SK-N-SH treated with all-trans-retinoic acid at 6 μM for 48 hours (cell line): ENCODE data around the gene CAST.

Source experiments
- ARNTL ChIP-seq: fragments of 450-650 bp; formaldehyde crosslinking; IDR thresholded peaks from 2 replicates; pipeline ENCODE4 v1.5.0; 2020; ENCODE audit warnings: low read depth, mild to moderate bottlenecking, moderate library complexity, borderline replicate concordance
- CSRNP3 ChIP-seq: fragments of 250-450 bp; sonication (Bioruptor Pico); IDR thresholded peaks from 2 replicates; pipeline ENCODE4 v1.5.1; 2021; ENCODE audit warnings: mild to moderate bottlenecking, moderate library complexity
- PATZ1 ChIP-seq: fragments of 250-450 bp; sonication (Bioruptor Pico); IDR thresholded peaks from 2 replicates; pipeline ENCODE4 v1.8.0; 2020; ENCODE audit warnings: mild to moderate bottlenecking, moderate library complexity, borderline replicate concordance
- PPARA ChIP-seq: fragments of 250-450 bp; sonication (Bioruptor Pico); IDR thresholded peaks from 2 replicates; pipeline ENCODE4 v1.5.0; 2020; ENCODE audit warnings: mild to moderate bottlenecking, borderline replicate concordance
- RARB ChIP-seq: fragments of 250-450 bp; sonication (Bioruptor Pico); IDR thresholded peaks from 2 replicates; pipeline ENCODE4 v1.8.0; 2021; ENCODE audit warnings: mild to moderate bottlenecking, moderate library complexity
- TCF4 ChIP-seq: fragments of 250-450 bp; sonication (Bioruptor Pico); IDR thresholded peaks from 2 replicates; pipeline ENCODE4 v1.8.0; 2021; ENCODE audit warnings: mild to moderate bottlenecking, moderate library complexity, borderline replicate concordance
- ZNF565 ChIP-seq: fragments of 450-650 bp; formaldehyde crosslinking; conservative IDR thresholded peaks from 2 replicates; pipeline ENCODE4 v1.5.0; 2020; ENCODE audit warnings: low read depth, mild to moderate bottlenecking, moderate library complexity
- ZNF70 ChIP-seq: fragments of 450-650 bp; formaldehyde crosslinking; IDR thresholded peaks from 2 replicates; pipeline ENCODE4 v1.5.0; 2020; ENCODE audit warnings: mild to moderate bottlenecking, moderate library complexity
- ZNF8 ChIP-seq: fragments of 450-650 bp; formaldehyde crosslinking; IDR thresholded peaks from 2 replicates; pipeline ENCODE4 v1.5.0; 2020; ENCODE audit warnings: mild to moderate bottlenecking, moderate library complexity
- TF ChIP-seq, protein P1 (sequence below): fragments of 250-450 bp; sonication (Bioruptor Pico); IDR thresholded peaks from 2 replicates; pipeline ENCODE4 v1.5.1; 2020; ENCODE audit warnings: low read depth, mild to moderate bottlenecking, moderate library complexity
- TF ChIP-seq, protein P2 (sequence below): fragments of 250-450 bp; sonication (Bioruptor Pico); IDR thresholded peaks from 2 replicates; pipeline ENCODE4 v1.8.0; 2021; ENCODE audit warnings: low read depth, mild to moderate bottlenecking, moderate library complexity, borderline replicate concordance

- TF ChIP-seq, protein P1, sequence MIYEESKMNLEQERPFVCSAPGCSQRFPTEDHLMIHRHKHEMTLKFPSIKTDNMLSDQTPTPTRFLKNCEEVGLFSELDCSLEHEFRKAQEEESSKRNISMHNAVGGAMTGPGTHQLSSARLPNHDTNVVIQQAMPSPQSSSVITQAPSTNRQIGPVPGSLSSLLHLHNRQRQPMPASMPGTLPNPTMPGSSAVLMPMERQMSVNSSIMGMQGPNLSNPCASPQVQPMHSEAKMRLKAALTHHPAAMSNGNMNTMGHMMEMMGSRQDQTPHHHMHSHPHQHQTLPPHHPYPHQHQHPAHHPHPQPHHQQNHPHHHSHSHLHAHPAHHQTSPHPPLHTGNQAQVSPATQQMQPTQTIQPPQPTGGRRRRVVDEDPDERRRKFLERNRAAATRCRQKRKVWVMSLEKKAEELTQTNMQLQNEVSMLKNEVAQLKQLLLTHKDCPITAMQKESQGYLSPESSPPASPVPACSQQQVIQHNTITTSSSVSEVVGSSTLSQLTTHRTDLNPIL (CRISPR knock-in tag) = no peak
- TF ChIP-seq RARB (CRISPR knock-in tag) = no peak
- no peak for TF ChIP-seq CSRNP3 (CRISPR knock-in tag)
- TF ChIP-seq ZNF70 (CRISPR knock-in tag) = no peak
- no peak for TF ChIP-seq ARNTL (CRISPR knock-in tag)
- TF ChIP-seq PATZ1 (CRISPR knock-in tag) = no peak
- no peak for TF ChIP-seq PPARA
- no peak for TF ChIP-seq ZNF565 (CRISPR knock-in tag)
- TF ChIP-seq, protein P2, sequence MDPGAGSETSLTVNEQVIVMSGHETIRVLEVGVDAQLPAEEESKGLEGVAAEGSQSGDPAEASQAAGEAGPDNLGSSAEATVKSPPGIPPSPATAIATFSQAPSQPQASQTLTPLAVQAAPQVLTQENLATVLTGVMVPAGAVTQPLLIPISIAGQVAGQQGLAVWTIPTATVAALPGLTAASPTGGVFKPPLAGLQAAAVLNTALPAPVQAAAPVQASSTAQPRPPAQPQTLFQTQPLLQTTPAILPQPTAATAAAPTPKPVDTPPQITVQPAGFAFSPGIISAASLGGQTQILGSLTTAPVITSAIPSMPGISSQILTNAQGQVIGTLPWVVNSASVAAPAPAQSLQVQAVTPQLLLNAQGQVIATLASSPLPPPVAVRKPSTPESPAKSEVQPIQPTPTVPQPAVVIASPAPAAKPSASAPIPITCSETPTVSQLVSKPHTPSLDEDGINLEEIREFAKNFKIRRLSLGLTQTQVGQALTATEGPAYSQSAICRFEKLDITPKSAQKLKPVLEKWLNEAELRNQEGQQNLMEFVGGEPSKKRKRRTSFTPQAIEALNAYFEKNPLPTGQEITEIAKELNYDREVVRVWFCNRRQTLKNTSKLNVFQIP (CRISPR knock-in tag) = no peak
- no peak for TF ChIP-seq TCF4 (CRISPR knock-in tag)
- TF ChIP-seq ZNF8 (CRISPR knock-in tag) = no peak
Measured at GRCh38 chr5:96771395-96771794, 109.2 kb downstream of the CAST start.
